ENCODE data around the gene POLE4. TPM values are rescaled to one million over a fixed set of nuclear protein-coding genes. Genes with fewer than 3 reads are reported as not detected.

The POLE4 gene
- total and polyA plus RNA-seq, 4 donors: 6.5 to 115 (median 23.9) TPM

DNA sequence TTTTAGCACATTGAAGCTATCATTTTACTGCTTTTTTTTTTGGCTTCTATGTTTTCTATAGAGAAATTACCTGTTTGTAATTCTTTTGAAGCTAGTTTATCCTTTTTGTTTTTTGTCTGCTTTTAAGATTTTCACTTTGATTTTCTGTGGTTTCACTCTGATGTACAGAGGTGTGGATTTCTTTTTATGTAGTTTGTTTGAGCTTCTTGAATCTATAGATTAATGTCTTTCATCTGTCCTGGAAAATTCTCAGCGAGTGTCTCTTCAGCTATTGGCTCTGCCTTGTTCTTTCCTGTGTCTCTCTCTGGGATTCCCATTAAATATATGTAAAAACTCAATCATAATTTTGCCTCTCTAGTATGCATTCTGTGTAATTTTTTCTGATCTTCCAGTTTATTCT lies 8.4 kb downstream of the POLE4 start:
- Histone ChIP-seq H3K27ac (ENCODE audit: low read depth in 1 of 2, low read length in 2 of 2) (no peak overlapping the region), H3K9me3 (ENCODE audit: control insufficient read depth in 4 of 4, low read length in 3 of 4) (peaks cover 0 to 2% (median 0%) of the 10 kb centered on the region in 4 donors), H3K4me3 (ENCODE audit: low read depth in 1 of 3, low read length in 3 of 3) (no peak overlapping the region), H3K4me1 (ENCODE audit: control insufficient read depth in 4 of 4, insufficient read depth in 4 of 4, low read length in 3 of 4) (no peaks in the 10 kb centered on the region), H3K36me3 (ENCODE audit: control insufficient read depth in 4 of 4, insufficient read depth in 3 of 4, low read depth in 1 of 4, low read length in 3 of 4) (peaks cover 0 to 7% (median 4%) of the 10 kb centered on the region in 4 donors), H3K27me3 (ENCODE audit: control insufficient read depth in 4 of 4, insufficient read depth in 4 of 4, low read length in 3 of 4) (no peaks in the 10 kb centered on the region), H3K9ac (ENCODE audit: low read depth in 1 of 2, low read length in 2 of 2) (no peak overlapping the region)
- DNase-seq (ENCODE audit: low spot score): no peak
- TF ChIP-seq GABPA (IDR thresholded peaks at IDR 0.05 in 1 of 2, conservative IDR thresholded peaks at IDR 0.05 in 1 of 2): no peak
- TF ChIP-seq, protein P1, sequence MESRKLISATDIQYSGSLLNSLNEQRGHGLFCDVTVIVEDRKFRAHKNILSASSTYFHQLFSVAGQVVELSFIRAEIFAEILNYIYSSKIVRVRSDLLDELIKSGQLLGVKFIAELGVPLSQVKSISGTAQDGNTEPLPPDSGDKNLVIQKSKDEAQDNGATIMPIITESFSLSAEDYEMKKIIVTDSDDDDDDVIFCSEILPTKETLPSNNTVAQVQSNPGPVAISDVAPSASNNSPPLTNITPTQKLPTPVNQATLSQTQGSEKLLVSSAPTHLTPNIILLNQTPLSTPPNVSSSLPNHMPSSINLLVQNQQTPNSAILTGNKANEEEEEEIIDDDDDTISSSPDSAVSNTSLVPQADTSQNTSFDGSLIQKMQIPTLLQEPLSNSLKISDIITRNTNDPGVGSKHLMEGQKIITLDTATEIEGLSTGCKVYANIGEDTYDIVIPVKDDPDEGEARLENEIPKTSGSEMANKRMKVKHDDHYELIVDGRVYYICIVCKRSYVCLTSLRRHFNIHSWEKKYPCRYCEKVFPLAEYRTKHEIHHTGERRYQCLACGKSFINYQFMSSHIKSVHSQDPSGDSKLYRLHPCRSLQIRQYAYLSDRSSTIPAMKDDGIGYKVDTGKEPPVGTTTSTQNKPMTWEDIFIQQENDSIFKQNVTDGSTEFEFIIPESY (IDR thresholded peaks at IDR 0.05): no peak
- TF ChIP-seq RAD21 (IDR thresholded peaks at IDR 0.05): no peak
- TF ChIP-seq CTCF (IDR thresholded peaks at IDR 0.05; ENCODE audit: low read depth, low read length, missing input control): no peak
- no peak for TF ChIP-seq EGR1 (IDR thresholded peaks at IDR 0.05; ENCODE audit: low read depth in 2 of 2)
- no peak for TF ChIP-seq HNF4A (conservative IDR thresholded peaks at IDR 0.05)
- no peak for TF ChIP-seq NR2F2 (IDR thresholded peaks at IDR 0.05)
- no peak for TF ChIP-seq SP1 (IDR thresholded peaks at IDR 0.05)
- TF ChIP-seq RXRA (IDR thresholded peaks at IDR 0.05): no peak
- TF ChIP-seq HNF4G (IDR thresholded peaks at IDR 0.05): no peak
- 97% methylated on average over 1 of the region's 1 CpG for WGBS

DNA sequence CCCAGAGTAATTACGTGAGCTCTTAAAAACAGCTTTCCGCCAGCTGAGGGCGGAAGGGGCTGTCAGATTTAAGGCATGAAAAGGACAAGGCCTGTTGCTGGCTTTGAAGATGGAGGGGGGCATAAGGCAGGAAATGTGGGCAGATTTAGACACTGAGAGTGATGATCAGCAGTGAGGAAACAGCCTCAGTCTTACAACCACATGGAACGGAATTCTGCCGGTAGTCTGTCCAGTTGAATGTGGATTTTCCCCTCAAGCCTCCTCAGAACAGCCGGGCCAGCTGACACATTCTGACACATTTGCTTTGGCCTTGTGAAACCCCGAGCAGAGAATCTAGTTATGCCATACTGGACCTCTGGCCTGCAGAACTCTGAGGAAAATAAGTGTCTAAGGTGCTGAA lies 16.6 kb downstream of the POLE4 start:
- TF ChIP-seq CTCF (IDR thresholded peaks at IDR 0.05; ENCODE audit: low read depth, low read length, missing input control): no peak
- TF ChIP-seq FOXA1 (IDR thresholded peaks at IDR 0.05): no peak
- TF ChIP-seq GABPA (IDR thresholded peaks at IDR 0.05 in 1 of 2, conservative IDR thresholded peaks at IDR 0.05 in 1 of 2): no peak
- TF ChIP-seq FOXA2 (IDR thresholded peaks at IDR 0.05): no peak
- TF ChIP-seq NR2F2 (IDR thresholded peaks at IDR 0.05): no peak
- TF ChIP-seq HNF4G (IDR thresholded peaks at IDR 0.05): no peak
- TF ChIP-seq TAF1 (conservative IDR thresholded peaks at IDR 0.05): no peak
- no peak for TF ChIP-seq JUND (IDR thresholded peaks at IDR 0.05)
- TF ChIP-seq, protein P2, sequence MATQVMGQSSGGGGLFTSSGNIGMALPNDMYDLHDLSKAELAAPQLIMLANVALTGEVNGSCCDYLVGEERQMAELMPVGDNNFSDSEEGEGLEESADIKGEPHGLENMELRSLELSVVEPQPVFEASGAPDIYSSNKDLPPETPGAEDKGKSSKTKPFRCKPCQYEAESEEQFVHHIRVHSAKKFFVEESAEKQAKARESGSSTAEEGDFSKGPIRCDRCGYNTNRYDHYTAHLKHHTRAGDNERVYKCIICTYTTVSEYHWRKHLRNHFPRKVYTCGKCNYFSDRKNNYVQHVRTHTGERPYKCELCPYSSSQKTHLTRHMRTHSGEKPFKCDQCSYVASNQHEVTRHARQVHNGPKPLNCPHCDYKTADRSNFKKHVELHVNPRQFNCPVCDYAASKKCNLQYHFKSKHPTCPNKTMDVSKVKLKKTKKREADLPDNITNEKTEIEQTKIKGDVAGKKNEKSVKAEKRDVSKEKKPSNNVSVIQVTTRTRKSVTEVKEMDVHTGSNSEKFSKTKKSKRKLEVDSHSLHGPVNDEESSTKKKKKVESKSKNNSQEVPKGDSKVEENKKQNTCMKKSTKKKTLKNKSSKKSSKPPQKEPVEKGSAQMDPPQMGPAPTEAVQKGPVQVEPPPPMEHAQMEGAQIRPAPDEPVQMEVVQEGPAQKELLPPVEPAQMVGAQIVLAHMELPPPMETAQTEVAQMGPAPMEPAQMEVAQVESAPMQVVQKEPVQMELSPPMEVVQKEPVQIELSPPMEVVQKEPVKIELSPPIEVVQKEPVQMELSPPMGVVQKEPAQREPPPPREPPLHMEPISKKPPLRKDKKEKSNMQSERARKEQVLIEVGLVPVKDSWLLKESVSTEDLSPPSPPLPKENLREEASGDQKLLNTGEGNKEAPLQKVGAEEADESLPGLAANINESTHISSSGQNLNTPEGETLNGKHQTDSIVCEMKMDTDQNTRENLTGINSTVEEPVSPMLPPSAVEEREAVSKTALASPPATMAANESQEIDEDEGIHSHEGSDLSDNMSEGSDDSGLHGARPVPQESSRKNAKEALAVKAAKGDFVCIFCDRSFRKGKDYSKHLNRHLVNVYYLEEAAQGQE (IDR thresholded peaks at IDR 0.05): no peak
- H3K9me3 ChIP-seq (ENCODE audit: control insufficient read depth in 4 of 4, low read length in 3 of 4): no peaks in the 10 kb centered on the region
- no peak overlapping the region for H3K4me3 ChIP-seq (ENCODE audit: low read depth in 1 of 3, low read length in 3 of 3)
- no peak overlapping the region for H3K9ac ChIP-seq (ENCODE audit: low read depth in 1 of 2, low read length in 2 of 2)
- no peak overlapping the region for H3K27ac ChIP-seq (ENCODE audit: low read depth in 1 of 2, low read length in 2 of 2)
- H3K4me1 ChIP-seq (ENCODE audit: control insufficient read depth in 4 of 4, insufficient read depth in 4 of 4, low read length in 3 of 4): no peaks in the 10 kb centered on the region
- H3K36me3 ChIP-seq (ENCODE audit: control insufficient read depth in 4 of 4, insufficient read depth in 3 of 4, low read depth in 1 of 4, low read length in 3 of 4): peaks cover 0 to 3% (median 0%) of the 10 kb centered on the region in 4 donors
- WGBS: 90% methylated on average over 7 of the region's 7 CpGs
- no peak for DNase-seq (ENCODE audit: low spot score)
- H3K27me3 ChIP-seq (ENCODE audit: control insufficient read depth in 4 of 4, insufficient read depth in 4 of 4, low read length in 3 of 4): no peaks in the 10 kb centered on the region

Data from liver (tissue), 9 donors.